K562 (cell line): ENCODE measurements around the gene PATL2. TPM values are rescaled to one million over a fixed set of nuclear protein-coding genes. Genes with fewer than 3 reads are reported as not detected.

Source experiments
- ATAC-seq: fragments of 200-7000 bp; cut with Tn5 transposase; 3 replicates; pipeline ENCODE4 v1.9.1; 2020; ENCODE audit warnings: moderate library complexity
- BruUV-seq: library from RNA; stranded (reverse); fragments of 400-500 nt; replicated peaks from 2 replicates; lab custom pipeline; 2021; lab: Mats Ljungman, UMichigan
- CTCF ChIA-PET: fragments of 300-600 bp; formaldehyde crosslinking; extraction: SDS; loops from one replicate; lab custom pipeline; 2021; ENCODE audit warnings: low intra/inter-chr PET ratio; lab: Yijun Ruan, JAX
- POLR2A ChIA-PET: fragments of 300-600, 350-650 bp; sonication (Branson Sonifier 250); formaldehyde crosslinking; extraction: SDS; loops from one replicate; lab custom pipeline; 2021; ENCODE audit warnings: antibody characterized with exemption, inconsistent platforms; lab: Yijun Ruan, JAX
- DNase-seq, 4 experiments: peaks; one replicate each; pipeline versions ENCODE4 v3.0.0 to v3.0.0-alpha.2; 2011 to 2018; ENCODE audit warnings: low spot score in 3 of 4, mixed read lengths in 3 of 4; ENCODE audit errors: extremely low read depth in 1 of 4
- FAIRE-seq: peaks from 2 replicates; lab custom pipeline; 2011; peaks lifted over from hg19 to GRCh38; lab: Jason Lieb, UNC
- H2AFZ ChIP-seq: 2 replicates; pipeline ENCODE4 v1.6.0; 2011; ENCODE audit warnings: low read depth, low read length, control low read depth, inconsistent platforms
- H3K27ac ChIP-seq: fragments of 200-600 bp; 3 replicates; pipeline ENCODE4 v1.8.0; 2011; ENCODE audit warnings: low read depth, mild to moderate bottlenecking, control low read depth, inconsistent platforms, low read length, moderate library complexity, mixed read lengths; ENCODE audit errors: extremely low read depth
- H3K27me3 ChIP-seq, 2 experiments: fragments of 300-600 bp in 1 of 2; 2 replicates in 1 of 2; 3 replicates in 1 of 2; pipeline versions ENCODE4 v1.6.0 to v1.8.0; 2011; ENCODE audit warnings: inconsistent platforms in 2 of 2, low read length in 2 of 2, mild to moderate bottlenecking in 1 of 2, mixed read lengths in 1 of 2, moderate library complexity in 1 of 2; ENCODE audit not compliant: control insufficient read depth in 2 of 2, insufficient read depth in 2 of 2
- H3K36me3 ChIP-seq: fragments of 300-600 bp; 3 replicates; pipeline ENCODE4 v1.8.0; 2011; ENCODE audit warnings: mild to moderate bottlenecking, low read length, inconsistent platforms; ENCODE audit not compliant: control insufficient read depth, insufficient read depth
- H3K4me1 ChIP-seq, 2 experiments: fragments of 200-600 bp in 1 of 2; replicated peaks in 1 of 2; 2 replicates in 1 of 2; 3 replicates in 1 of 2; pipeline versions ENCODE4 v1.5.1 to v1.8.0; 2011; ENCODE audit warnings: inconsistent platforms in 2 of 2, low read length in 2 of 2, mild to moderate bottlenecking in 1 of 2, mixed read lengths in 1 of 2, moderate library complexity in 1 of 2; ENCODE audit not compliant: control insufficient read depth in 2 of 2, insufficient read depth in 2 of 2
- H3K4me2 ChIP-seq: 2 replicates; pipeline ENCODE4 v1.6.1; 2011; ENCODE audit warnings: low read length, control low read depth, inconsistent platforms, mixed read lengths; ENCODE audit not compliant: insufficient read depth
- H3K4me3 ChIP-seq: fragments of 200-600 bp; sonication (generic), shearing (Covaris generic); 2 replicates; pipeline ENCODE4 v1.5.1; 2016; ENCODE audit warnings: control low read depth, inconsistent platforms
- H3K79me2 ChIP-seq: fragments of 200-600 bp; 3 replicates; pipeline ENCODE4 v1.8.0; 2011; ENCODE audit warnings: low read length, inconsistent platforms; ENCODE audit not compliant: control insufficient read depth, insufficient read depth
- H3K9ac ChIP-seq, 2 experiments: 2 replicates each; pipeline versions ENCODE4 v1.6.0 to v1.6.1; 2011; ENCODE audit warnings: low read depth in 2 of 2, low read length in 2 of 2, control low read depth in 1 of 2, inconsistent platforms in 1 of 2, mild to moderate bottlenecking in 1 of 2, mixed read lengths in 1 of 2; ENCODE audit not compliant: insufficient read depth in 1 of 2
- H3K9me1 ChIP-seq: one replicate; pipeline ENCODE4 v1.6.0; 2011; ENCODE audit warnings: inconsistent platforms, mild to moderate bottlenecking, low read length, moderate library complexity; ENCODE audit not compliant: control insufficient read depth, insufficient read depth
- H3K9me3 ChIP-seq: replicated peaks from 2 replicates; pipeline ENCODE4 v1.5.1; 2011; ENCODE audit warnings: low read depth, low read length, inconsistent platforms; ENCODE audit not compliant: control insufficient read depth, insufficient read depth
- H4K20me1 ChIP-seq: replicated peaks from 2 replicates; pipeline ENCODE4 v1.6.1; 2011; ENCODE audit warnings: low read length, inconsistent platforms, mixed read lengths; ENCODE audit not compliant: control insufficient read depth, insufficient read depth
- CBX5 ChIP-seq: IDR thresholded peaks from 2 replicates; pipeline ENCODE4 v1.6.1; 2014; ENCODE audit warnings: low read depth, borderline replicate concordance
- CTCFL ChIP-seq: IDR thresholded peaks from 2 replicates; pipeline ENCODE4 v1.6.1; 2011; ENCODE audit warnings: borderline replicate concordance, low read depth, mild to moderate bottlenecking, moderate library complexity, low read length; ENCODE audit not compliant: insufficient read depth, poor library complexity, severe bottlenecking
- SNRNP70 ChIP-seq: fragments of 200-400 bp; formaldehyde crosslinking; optimal IDR thresholded peaks from 2 replicates; pipeline ENCODE3; 2017; ENCODE audit warnings: low read depth, low read length
- SP2 ChIP-seq: IDR thresholded peaks from 2 replicates; pipeline ENCODE4 v1.6.1; 2011; ENCODE audit warnings: mild to moderate bottlenecking, low read depth, low read length, moderate library complexity; ENCODE audit not compliant: poor library complexity, severe bottlenecking; ENCODE audit errors: extremely low read depth
- TCF7 ChIP-seq: sonication (generic); IDR thresholded peaks from 2 replicates; pipeline ENCODE4 v1.6.1; 2016; ENCODE audit warnings: antibody characterized with exemption, borderline replicate concordance
- WGBS: fragments of 100-300 bp; shearing (Covaris generic); methylation state at CpG from one replicate; pipeline ENCODE4 v1.1.6; 2016; ENCODE audit warnings: low coverage, mixed read lengths; ENCODE audit not compliant: insufficient coverage; ENCODE audit errors: missing lambda C conversion rate; 5-methylcytosine and 5-hydroxymethylcytosine counted together
- in situ Hi-C: fragments of 300-500 bp; cut with MboI; formaldehyde crosslinking; loops from 4 replicates; pipeline ENCODE4 v1.15.0; 2018; ENCODE audit warnings: inconsistent platforms, mixed read lengths
- intact Hi-C: fragments of 100-400 bp; cut with micrococcal nuclease; formaldehyde crosslinking; loops from 2 replicates; pipeline ENCODE4 v1.14.2; 2022
- polyA plus RNA-seq, 8 experiments: library from polyadenylated mRNA; depleted of rRNA in 4 of 8; stranded (reverse) in 5 of 8; unstranded in 3 of 8; fragments of >200 nt; fragmentation: Nextera tagmentation in 2 of 8; fragmentation: Illumina TruSeq in 1 of 8; extraction: Ambion mirVana in 2 of 8; extraction: Trizol in 1 of 8; gene quantifications; 2 replicates each; pipeline versions ENCODE4 v1.2.1 to v1.2.3, GENCODE V29; 2011 to 2014; ENCODE audit warnings: inconsistent platforms in 1 of 8, missing spikeins in 1 of 8
- total RNA-seq, 7 experiments: library from RNA; depleted of rRNA in 6 of 7; stranded (reverse); fragments of >200 nt in 6 of 7; fragmentation: Illumina TruSeq in 2 of 7; extraction: Trizol in 2 of 7; gene quantifications; 2 replicates each; pipeline versions ENCODE4 v1.2.1 to v1.2.3, GENCODE V29; 2011 to 2021; ENCODE audit warnings: low replicate concordance in 1 of 7
- TF ChIP-seq, protein P1 (sequence below): fragments of 450-650 bp; IDR thresholded peaks from 2 replicates; pipeline ENCODE4 v1.6.1; 2018; ENCODE audit not compliant: partially characterized antibody

The PATL2 gene
- total and polyA plus RNA-seq, 9 of the 15 experiments (the other 6 are each of a cell fraction or from before 2014, with no cell fraction given) = 0.42 to 1.1 (median 0.86) TPM

- no peaks in the 10 kb centered on the region for H3K27me3 ChIP-seq
- no peak overlapping the region for H3K4me3 ChIP-seq
- peak overlapping the region; percentile 69 for H2AFZ ChIP-seq
- TF ChIP-seq CBX5 (no peak), TCF7 (no peak), SNRNP70 (no peak), CTCFL (no peak), SP2 (no peak)
- TF ChIP-seq, protein P1, sequence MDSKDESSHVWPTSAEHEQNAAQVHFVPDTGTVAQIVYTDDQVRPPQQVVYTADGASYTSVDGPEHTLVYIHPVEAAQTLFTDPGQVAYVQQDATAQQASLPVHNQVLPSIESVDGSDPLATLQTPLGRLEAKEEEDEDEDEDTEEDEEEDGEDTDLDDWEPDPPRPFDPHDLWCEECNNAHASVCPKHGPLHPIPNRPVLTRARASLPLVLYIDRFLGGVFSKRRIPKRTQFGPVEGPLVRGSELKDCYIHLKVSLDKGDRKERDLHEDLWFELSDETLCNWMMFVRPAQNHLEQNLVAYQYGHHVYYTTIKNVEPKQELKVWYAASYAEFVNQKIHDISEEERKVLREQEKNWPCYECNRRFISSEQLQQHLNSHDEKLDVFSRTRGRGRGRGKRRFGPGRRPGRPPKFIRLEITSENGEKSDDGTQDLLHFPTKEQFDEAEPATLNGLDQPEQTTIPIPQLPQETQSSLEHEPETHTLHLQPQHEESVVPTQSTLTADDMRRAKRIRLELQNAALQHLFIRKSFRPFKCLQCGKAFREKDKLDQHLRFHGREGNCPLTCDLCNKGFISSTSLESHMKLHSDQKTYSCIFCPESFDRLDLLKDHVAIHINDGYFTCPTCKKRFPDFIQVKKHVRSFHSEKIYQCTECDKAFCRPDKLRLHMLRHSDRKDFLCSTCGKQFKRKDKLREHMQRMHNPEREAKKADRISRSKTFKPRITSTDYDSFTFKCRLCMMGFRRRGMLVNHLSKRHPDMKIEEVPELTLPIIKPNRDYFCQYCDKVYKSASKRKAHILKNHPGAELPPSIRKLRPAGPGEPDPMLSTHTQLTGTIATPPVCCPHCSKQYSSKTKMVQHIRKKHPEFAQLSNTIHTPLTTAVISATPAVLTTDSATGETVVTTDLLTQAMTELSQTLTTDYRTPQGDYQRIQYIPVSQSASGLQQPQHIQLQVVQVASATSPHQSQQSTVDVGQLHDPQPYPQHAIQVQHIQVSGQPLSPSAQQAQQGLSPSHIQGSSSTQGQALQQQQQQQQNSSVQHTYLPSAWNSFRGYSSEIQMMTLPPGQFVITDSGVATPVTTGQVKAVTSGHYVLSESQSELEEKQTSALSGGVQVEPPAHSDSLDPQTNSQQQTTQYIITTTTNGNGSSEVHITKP = peak; percentile 81
- WGBS = 36% methylated on average over 5 of the region's 5 CpGs
- intact Hi-C loops (no loop called here), in situ Hi-C loops (no loop called here)
- no peak overlapping the region for H3K4me2 ChIP-seq
- BruUV-seq = no TSS peak
- ChIA-PET POLR2A (interaction anchor here (0.6 to 1.5 kb wide), 4 partner anchors 17 to 62 kb away, joined by 3 to 5 read pairs (median 4); partner anchors contain the start of gene PATL2), CTCF (no interaction called here)
- H3K9me1 ChIP-seq = no peaks in the 10 kb centered on the region
- H3K9me3 ChIP-seq = no peaks in the 10 kb centered on the region
- no peaks in the 10 kb centered on the region for H4K20me1 ChIP-seq
- H3K36me3 ChIP-seq = no peaks in the 10 kb centered on the region
- no peak overlapping the region for H3K9ac ChIP-seq
- ATAC-seq = no peak
- peaks cover 23% of the 10 kb centered on the region for H3K79me2 ChIP-seq
- FAIRE-seq = no peak
- H3K4me1 ChIP-seq = peaks cover 10 to 18% of the 10 kb centered on the region in 2 experiments
- DNase-seq = no peak
- H3K27ac ChIP-seq = no peak overlapping the region
These were observed 44.7 kb downstream of the PATL2 start for GRCh38 chr15:44666210-44667038.
